OCI-LY7 (cell line): Measurements from ENCODE around the gene ZMIZ1. TPM values are rescaled to one million over a fixed set of nuclear protein-coding genes. Genes with fewer than 3 reads are reported as not detected.

Experiments used
- BruUV-seq: library from RNA; stranded (reverse); fragments of 400-500 nt; replicated peaks from 2 replicates; lab custom pipeline; 2021; lab: Mats Ljungman, UMichigan
- CTCF ChIA-PET: fragments of 300-600 bp; sonication (Branson Sonifier 250); formaldehyde crosslinking; loops from one replicate; lab custom pipeline; 2022; ENCODE audit warnings: antibody characterized with exemption; ENCODE audit not compliant: unreplicated experiment; lab: Charles Lee
- POLR2A ChIA-PET: fragments of 300-600 bp; sonication (Branson Sonifier 250); formaldehyde crosslinking; loops from one replicate; lab custom pipeline; 2022; ENCODE audit warnings: antibody characterized with exemption; lab: Charles Lee
- DNase-seq: peaks from one replicate; pipeline ENCODE4 v3.0.0-alpha.2; 2015; ENCODE audit warnings: low spot score
- H2AFZ ChIP-seq: fragments of 200-600 bp; sonication (generic), shearing (Covaris generic); 2 replicates; pipeline ENCODE4 v1.6.1; 2014; ENCODE audit warnings: mild to moderate bottlenecking, antibody characterized with exemption, low read length, moderate library complexity
- H3K27ac ChIP-seq: fragments of 200-600 bp; sonication (generic); 2 replicates; pipeline ENCODE4 v1.5.1; 2014; ENCODE audit warnings: mixed run types, low read depth, mild to moderate bottlenecking, moderate library complexity, low read length, inconsistent platforms; ENCODE audit not compliant: poor library complexity, severe bottlenecking
- H3K36me3 ChIP-seq: fragments of 200-600 bp; sonication (generic); 2 replicates; pipeline ENCODE4 v1.6.1; 2014; ENCODE audit warnings: mild to moderate bottlenecking, antibody characterized with exemption, low read length, moderate library complexity, mixed read lengths; ENCODE audit not compliant: insufficient read depth
- H3K4me1 ChIP-seq: fragments of 200-600 bp; sonication (generic); 2 replicates; pipeline ENCODE4 v1.5.1; 2014; ENCODE audit warnings: mild to moderate bottlenecking, low read length; ENCODE audit not compliant: insufficient read depth, poor library complexity, severe bottlenecking
- H3K4me2 ChIP-seq: fragments of 200-600 bp; sonication (generic); 2 replicates; pipeline ENCODE4 v1.6.1; 2014; ENCODE audit warnings: mild to moderate bottlenecking, low read length
- H3K4me3 ChIP-seq: fragments of 200-600 bp; sonication (generic); 2 replicates; pipeline ENCODE4 v1.5.1; 2014; ENCODE audit warnings: mild to moderate bottlenecking, low read depth, low read length; ENCODE audit not compliant: poor library complexity, severe bottlenecking
- H3K79me2 ChIP-seq: fragments of 200-600 bp; sonication (generic); 2 replicates; pipeline ENCODE4 v1.6.1; 2016; ENCODE audit warnings: low read depth, mild to moderate bottlenecking, low read length, moderate library complexity, mixed read lengths; ENCODE audit not compliant: insufficient read depth
- H3K9me2 ChIP-seq: fragments of 200-600 bp; sonication (generic); 2 replicates; pipeline ENCODE4 v1.6.1; 2016; ENCODE audit warnings: mild to moderate bottlenecking, low read length, mixed read lengths; ENCODE audit not compliant: insufficient read depth
- H3K9me3 ChIP-seq: fragments of 200-600 bp; sonication (generic); 2 replicates; pipeline ENCODE4 v1.6.1; 2014; ENCODE audit warnings: mild to moderate bottlenecking, mixed run types, low read length, mixed read lengths
- H4K20me1 ChIP-seq: fragments of 200-600 bp; sonication (generic); 2 replicates; pipeline ENCODE4 v1.6.1; 2014; ENCODE audit warnings: mild to moderate bottlenecking, antibody characterized with exemption, low read length, moderate library complexity, mixed read lengths; ENCODE audit not compliant: insufficient read depth
- EZH2phosphoT487 ChIP-seq: fragments of 200-600 bp; sonication (generic); IDR thresholded peaks from 2 replicates; pipeline ENCODE4 v1.6.1; 2018; ENCODE audit warnings: low read depth, borderline replicate concordance, mild to moderate bottlenecking, mixed run types, antibody characterized with exemption, low read length, moderate library complexity, mixed read lengths
- intact Hi-C: fragments of 100-400 bp; cut with micrococcal nuclease; formaldehyde crosslinking; loops from one replicate; pipeline ENCODE4 v1.10.0; 2022; ENCODE audit not compliant: unreplicated experiment
- total RNA-seq, 2 experiments: library from RNA; depleted of rRNA in 1 of 2; stranded (reverse); fragments of >200 nt in 1 of 2; shearing (Covaris generic) in 1 of 2; gene quantifications; 2 replicates each; pipeline ENCODE4 v1.2.3, GENCODE V29; 2014 to 2022
- TF ChIP-seq, protein P1 (sequence below): fragments of 200-600 bp; sonication (generic); conservative IDR thresholded peaks from 2 replicates; pipeline ENCODE4 v1.5.1; 2014; ENCODE audit warnings: mild to moderate bottlenecking, antibody characterized with exemption, low read length, moderate library complexity, mixed read lengths

The ZMIZ1 gene
- total RNA-seq, 2 experiments from 2014 or later: 20.4 to 66.9 TPM

DNA sequence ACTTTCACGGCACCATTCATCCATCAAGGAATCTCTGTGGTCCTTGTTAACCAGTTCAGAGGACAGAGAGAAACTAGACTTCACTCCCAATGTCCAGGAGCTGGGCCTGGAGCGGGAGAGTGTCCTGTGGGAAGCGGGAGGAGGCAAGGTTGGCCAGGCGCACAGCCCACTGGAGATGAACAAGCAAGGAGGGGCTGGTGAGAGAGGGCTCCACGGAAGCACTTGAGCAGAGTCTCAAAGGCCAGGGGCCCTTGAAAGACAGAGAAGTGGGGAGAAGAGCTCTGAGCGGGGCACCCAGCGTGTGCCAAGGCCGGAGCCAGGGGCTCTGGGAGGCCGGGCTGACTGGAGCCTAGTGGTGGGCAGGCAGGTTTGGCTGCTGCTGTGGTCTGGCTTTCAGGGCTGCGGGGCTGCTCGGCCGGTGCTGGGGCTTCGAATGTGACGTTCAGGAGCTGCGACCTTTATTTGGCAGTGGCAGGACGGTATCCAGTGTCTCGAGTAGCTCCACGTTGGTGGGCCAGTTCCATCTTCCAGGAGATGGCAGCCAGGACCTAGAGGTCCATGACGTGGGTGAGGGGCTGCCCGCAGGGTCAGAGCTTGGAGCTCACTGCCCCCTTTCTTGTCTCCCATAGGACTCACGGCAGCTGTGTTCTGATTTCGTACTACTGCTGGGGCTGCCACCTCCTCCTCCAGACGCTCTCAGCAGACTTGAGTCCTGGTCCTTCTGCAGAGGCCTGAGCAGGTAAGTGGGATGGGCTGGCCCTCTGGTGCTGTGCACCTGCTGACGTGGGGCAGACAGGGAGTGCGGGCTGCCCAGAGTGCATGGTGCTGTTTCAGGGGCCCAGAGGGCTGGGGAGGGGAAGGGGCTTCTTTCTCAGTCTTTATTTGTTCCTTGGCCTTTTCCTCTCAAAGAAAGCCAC lies 49.8 kb downstream of the ZMIZ1 start:
- no peaks in the 10 kb centered on the region for H3K9me3 ChIP-seq
- POLR2A ChIA-PET: interaction anchor here (0.5 to 0.9 kb wide), 3 partner anchors 15 to 427 kb away, joined by 3 to 4 read pairs (median 3); no protein-coding TSS in a partner anchor
- BruUV-seq: no TSS peak
- H3K9me2 ChIP-seq: no peaks in the 10 kb centered on the region
- peaks cover 12% of the 10 kb centered on the region for H3K4me1 ChIP-seq
- H3K36me3 ChIP-seq: no peaks in the 10 kb centered on the region
- H3K4me3 ChIP-seq: no peak overlapping the region
- H3K27ac ChIP-seq: no peak overlapping the region
- no peaks in the 10 kb centered on the region for H3K79me2 ChIP-seq
- DNase-seq: no peak
- no peaks in the 10 kb centered on the region for H4K20me1 ChIP-seq
- TF ChIP-seq EZH2phosphoT487: no peak
- TF ChIP-seq, protein P1, sequence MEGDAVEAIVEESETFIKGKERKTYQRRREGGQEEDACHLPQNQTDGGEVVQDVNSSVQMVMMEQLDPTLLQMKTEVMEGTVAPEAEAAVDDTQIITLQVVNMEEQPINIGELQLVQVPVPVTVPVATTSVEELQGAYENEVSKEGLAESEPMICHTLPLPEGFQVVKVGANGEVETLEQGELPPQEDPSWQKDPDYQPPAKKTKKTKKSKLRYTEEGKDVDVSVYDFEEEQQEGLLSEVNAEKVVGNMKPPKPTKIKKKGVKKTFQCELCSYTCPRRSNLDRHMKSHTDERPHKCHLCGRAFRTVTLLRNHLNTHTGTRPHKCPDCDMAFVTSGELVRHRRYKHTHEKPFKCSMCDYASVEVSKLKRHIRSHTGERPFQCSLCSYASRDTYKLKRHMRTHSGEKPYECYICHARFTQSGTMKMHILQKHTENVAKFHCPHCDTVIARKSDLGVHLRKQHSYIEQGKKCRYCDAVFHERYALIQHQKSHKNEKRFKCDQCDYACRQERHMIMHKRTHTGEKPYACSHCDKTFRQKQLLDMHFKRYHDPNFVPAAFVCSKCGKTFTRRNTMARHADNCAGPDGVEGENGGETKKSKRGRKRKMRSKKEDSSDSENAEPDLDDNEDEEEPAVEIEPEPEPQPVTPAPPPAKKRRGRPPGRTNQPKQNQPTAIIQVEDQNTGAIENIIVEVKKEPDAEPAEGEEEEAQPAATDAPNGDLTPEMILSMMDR: no peak
- no peak overlapping the region for H3K4me2 ChIP-seq
- CTCF ChIA-PET: no interaction called here
- H2AFZ ChIP-seq: no peak overlapping the region
- intact Hi-C loops: no loop called here

DNA sequence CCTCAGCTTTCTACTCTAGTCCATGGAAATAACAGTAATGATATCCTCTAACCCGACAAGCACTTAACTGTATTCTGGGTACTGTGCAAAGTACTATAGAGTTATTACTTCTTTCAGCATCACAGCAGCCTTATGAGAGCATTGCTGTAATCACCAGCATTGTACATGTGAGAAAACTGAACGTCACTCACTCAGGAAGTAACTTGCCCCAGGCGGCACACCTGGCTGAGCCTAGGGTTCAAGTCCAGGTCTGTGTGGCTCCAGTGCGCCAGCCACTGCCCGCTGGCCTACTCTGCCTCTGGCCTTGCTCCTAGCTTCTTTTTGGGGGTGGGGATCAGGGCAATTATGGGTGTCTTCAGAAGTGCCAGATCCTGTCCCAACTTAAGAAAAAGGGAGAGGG lies 50.5 kb downstream of the ZMIZ1 start:
- no TSS peak for BruUV-seq

More for the DNA sequence above, 50.5 kb downstream of the ZMIZ1 start:
- H3K9me2 ChIP-seq: no peaks in the 10 kb centered on the region
- peaks cover 12% of the 10 kb centered on the region for H3K4me1 ChIP-seq
- H3K27ac ChIP-seq: no peak overlapping the region
- no peaks in the 10 kb centered on the region for H3K79me2 ChIP-seq
- ChIA-PET POLR2A (interaction anchor here (0.6 to 0.9 kb wide), 2 partner anchors 15 to 28 kb away, joined by 3 read pairs; no protein-coding TSS in a partner anchor), CTCF (no interaction called here)
- H3K4me3 ChIP-seq: no peak overlapping the region
- no peaks in the 10 kb centered on the region for H4K20me1 ChIP-seq
- intact Hi-C loops: no loop called here
- no peaks in the 10 kb centered on the region for H3K36me3 ChIP-seq
- TF ChIP-seq EZH2phosphoT487: no peak
- TF ChIP-seq, protein P1: no peak
- no peak overlapping the region for H2AFZ ChIP-seq
- DNase-seq: no peak
- H3K9me3 ChIP-seq: no peaks in the 10 kb centered on the region
- H3K4me2 ChIP-seq: no peak overlapping the region
